ENCODE measurements around the gene RARB.

RARB gene

GRCh38 chr3:25619382-25619781 lies 191.3 kb downstream of the RARB start:
- no peak for DNase-seq

GRCh38 chr3:25620493-25620892 lies 192.4 kb downstream of the RARB start:
- DNase-seq: no peak

- DNase-seq: no peak
Measured at GRCh38 chr3:25621087-25621486, 193.0 kb downstream of the RARB start.

- no peak for DNase-seq
Measured at GRCh38 chr3:25631989-25632388, 203.9 kb downstream of the RARB start.

- DNase-seq: no peak
Measured at GRCh38 chr3:25633919-25634318, 205.9 kb downstream of the RARB start.

GRCh38 chr3:25635038-25635437 lies 207.0 kb downstream of the RARB start:
- DNase-seq: no peak

Measured in DMS 273 treated with DMSO at 0.1 percent for 48 hours (cell line).